22Rv1 (cell line): Measurements from ENCODE around the gene EHD2.
A peak's percentile ranks its signal among the peaks of the same experiment; 100 is the strongest.
"Not testable (repeated sequence)": the region's sequence is repeated elsewhere in the genome, so short reads cannot be mapped to it uniquely, and the experiment has no call there.

Source experiments
- H3K27ac ChIP-seq: fragments of 450-650 bp; 2 replicates; pipeline ENCODE4 v1.5.1; 2017
- CTCF ChIP-seq: fragments of 450-650 bp; IDR thresholded peaks from 2 replicates; pipeline ENCODE4 v1.5.1; 2017; ENCODE audit warnings: mild to moderate bottlenecking
- ZFX ChIP-seq: fragments of 450-650 bp; IDR thresholded peaks from 2 replicates; pipeline ENCODE4 v1.6.1; 2017; ENCODE audit warnings: antibody characterized with exemption, borderline replicate concordance

Gene EHD2

GRCh38 chr19:47780215-47780551 lies 67.0 kb downstream of the EHD2 start:
- no peak overlapping the region; the same call in 1 of the 2 replicates for H3K27ac ChIP-seq
- TF ChIP-seq ZFX, result no peak
- TF ChIP-seq CTCF, result no peak

DNA sequence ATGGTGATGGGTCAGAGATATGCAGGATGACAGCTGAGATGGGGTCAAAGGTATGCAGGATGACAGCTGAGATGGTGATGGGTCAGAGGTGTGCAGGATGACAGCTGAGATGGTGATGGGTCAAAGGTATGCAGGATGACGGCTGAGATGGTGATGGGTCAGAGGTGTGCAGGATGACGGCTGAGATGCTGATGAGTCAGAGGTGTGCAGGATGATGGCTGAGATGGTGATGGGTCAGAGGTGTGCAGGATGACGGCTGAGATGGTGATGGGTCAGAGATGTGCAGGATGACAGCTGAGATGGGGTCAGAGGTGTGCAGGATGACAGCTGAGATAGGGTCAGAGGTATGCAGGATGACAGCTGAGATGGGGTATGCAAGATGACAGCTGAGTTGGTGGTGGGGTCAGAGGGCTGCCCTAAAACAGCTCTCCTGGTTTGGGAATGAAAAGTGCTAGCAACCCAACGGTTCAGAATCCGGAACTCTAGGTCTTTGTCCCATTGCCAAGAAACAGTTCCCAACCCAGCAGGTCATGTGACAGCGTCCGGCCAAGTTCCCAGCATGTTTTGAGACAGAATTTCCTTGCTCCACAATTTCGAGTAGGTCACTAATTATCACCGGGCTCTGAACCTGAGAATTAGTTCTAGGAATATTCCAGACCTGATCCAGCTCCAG lies 68.5 kb downstream of the EHD2 start:
- no peak for TF ChIP-seq ZFX
- TF ChIP-seq CTCF, result no peak

GRCh38 chr19:47786566-47786965 lies 73.3 kb downstream of the EHD2 start:
- no peak overlapping the region for H3K27ac ChIP-seq
- TF ChIP-seq CTCF (no peak), ZFX (no peak)

More for the DNA sequence above, 68.5 kb downstream of the EHD2 start:
- no peak overlapping the region for H3K27ac ChIP-seq

DNA sequence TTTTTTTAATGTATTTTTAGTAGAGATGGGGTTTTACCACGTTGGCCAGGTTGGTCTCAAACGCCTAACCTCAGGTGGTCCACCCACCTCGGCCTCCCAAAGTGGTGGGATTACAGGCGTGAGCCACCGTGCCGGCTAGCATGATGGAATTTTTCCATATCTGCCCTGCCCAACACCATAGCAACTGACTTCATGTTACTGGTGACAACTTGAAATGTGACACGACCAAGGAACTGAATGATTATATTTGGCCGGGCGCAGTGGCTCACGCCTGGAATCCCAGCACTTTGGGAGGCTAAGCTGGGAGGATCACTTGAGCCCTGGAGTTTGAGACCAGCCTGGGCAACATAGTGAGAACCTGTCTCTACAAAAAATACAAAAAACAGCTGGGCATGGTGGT lies 74.1 kb downstream of the EHD2 start:
- not testable (repeated sequence) for H3K27ac ChIP-seq

DNA sequence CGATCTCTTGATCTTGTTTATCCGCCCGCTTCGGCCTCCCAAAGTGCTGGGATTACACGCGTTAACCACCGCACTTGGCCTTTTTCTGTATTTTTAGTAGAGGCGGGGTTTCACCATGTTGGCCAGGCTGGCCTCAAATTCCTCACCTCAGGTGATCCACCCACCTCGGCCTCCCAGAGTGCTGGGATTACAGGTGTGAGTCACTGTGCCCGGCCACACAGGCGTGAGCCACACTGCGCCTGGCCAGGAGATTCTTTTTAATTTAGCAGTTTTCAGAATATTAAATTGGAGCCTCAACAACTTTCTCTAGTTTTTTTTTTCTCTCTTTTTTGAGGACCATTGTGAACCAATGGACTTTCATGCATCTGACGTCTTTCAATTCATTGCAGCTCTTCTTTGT lies 76.6 kb downstream of the EHD2 start:
- H3K27ac ChIP-seq, result not testable (repeated sequence)

DNA sequence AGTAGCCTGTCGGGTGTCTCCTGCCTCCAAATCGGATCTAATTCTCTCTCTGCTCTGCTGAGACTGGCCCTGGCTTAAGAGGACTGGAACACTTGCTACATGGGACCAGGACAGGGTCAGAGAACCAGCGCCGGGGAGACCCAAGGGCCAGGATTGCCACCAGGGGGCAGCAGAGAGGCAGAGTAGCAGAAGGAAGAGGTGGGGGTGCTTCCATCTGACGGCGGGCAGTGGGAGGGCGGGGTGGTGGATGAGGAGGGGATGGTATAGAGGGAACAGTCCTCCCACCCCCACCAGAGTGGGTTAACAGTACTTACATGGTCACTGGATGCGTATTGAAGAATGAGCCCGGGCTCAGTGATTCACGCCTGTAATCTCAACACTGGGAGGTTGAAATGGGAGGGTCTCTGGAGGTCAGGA lies 77.2 kb downstream of the EHD2 start:
- no peak overlapping the region for H3K27ac ChIP-seq
- peak; percentile 96 for TF ChIP-seq CTCF
- TF ChIP-seq ZFX, result no peak

GRCh38 chr19:47792616-47793015 lies 79.4 kb downstream of the EHD2 start:
- TF ChIP-seq ZFX (no peak), CTCF (no peak)
- H3K27ac ChIP-seq, result no peak overlapping the region
